BLaER1 (cell line): Measurements from ENCODE around the gene TMEM184A.

Source experiments
- H3K27ac ChIP-seq: shearing (Covaris generic); formaldehyde crosslinking; 2 replicates; pipeline ENCODE4 v1.8.1; 2022
- H3K27me3 ChIP-seq: shearing (Covaris generic); formaldehyde crosslinking; 2 replicates; pipeline ENCODE4 v1.8.1; 2022
- H3K36me3 ChIP-seq: shearing (Covaris generic); formaldehyde crosslinking; 2 replicates; pipeline ENCODE4 v1.8.1; 2022
- H3K4me1 ChIP-seq: shearing (Covaris generic); formaldehyde crosslinking; 2 replicates; pipeline ENCODE4 v1.8.1; 2022
- H3K4me2 ChIP-seq: shearing (Covaris generic); formaldehyde crosslinking; 2 replicates; pipeline ENCODE4 v1.8.1; 2022
- H3K4me3 ChIP-seq: shearing (Covaris generic); formaldehyde crosslinking; 2 replicates; pipeline ENCODE4 v1.8.1; 2022
- H3K9ac ChIP-seq: shearing (Covaris generic); formaldehyde crosslinking; 2 replicates; pipeline ENCODE4 v1.8.1; 2022
- H3K9me3 ChIP-seq: shearing (Covaris generic); formaldehyde crosslinking; 2 replicates; pipeline ENCODE4 v1.8.1; 2022
- H4K20me1 ChIP-seq: shearing (Covaris generic); formaldehyde crosslinking; 2 replicates; pipeline ENCODE4 v1.8.1; 2022
- Cebpa-rat ChIP-seq: shearing (Covaris generic); IDR thresholded peaks from 2 replicates; pipeline ENCODE4 v1.8.1; 2022

Gene TMEM184A

GRCh38 chr7:1546909-1547776 lies 8.9 kb downstream of the TMEM184A start:
- peaks cover 38% of the 10 kb centered on the region for H4K20me1 ChIP-seq
- no peak overlapping the region for H3K9ac ChIP-seq
- no peak for TF ChIP-seq Cebpa-rat
- peak overlapping the region; percentile 80 for H3K4me2 ChIP-seq
- H3K4me3 ChIP-seq, result no peak overlapping the region
- H3K4me1 ChIP-seq, result peaks cover 73% of the 10 kb centered on the region
- H3K27me3 ChIP-seq, result no peaks in the 10 kb centered on the region
- peak overlapping the region; percentile 71 for H3K27ac ChIP-seq
- H3K36me3 ChIP-seq, result peaks cover 26% of the 10 kb centered on the region
- no peaks in the 10 kb centered on the region for H3K9me3 ChIP-seq

GRCh38 chr7:1546274-1546908 lies 9.6 kb downstream of the TMEM184A start:
- H3K4me2 ChIP-seq, result peak overlapping the region; percentile 80
- no peaks in the 10 kb centered on the region for H3K27me3 ChIP-seq
- peak overlapping the region; percentile 71 for H3K27ac ChIP-seq
- peaks cover 33% of the 10 kb centered on the region for H3K36me3 ChIP-seq
- peak overlapping the region; percentile 32 for H3K9ac ChIP-seq
- no peaks in the 10 kb centered on the region for H3K9me3 ChIP-seq
- H3K4me3 ChIP-seq, result no peak overlapping the region
- H3K4me1 ChIP-seq, result peaks cover 74% of the 10 kb centered on the region
- no peak for TF ChIP-seq Cebpa-rat
- H4K20me1 ChIP-seq, result peaks cover 46% of the 10 kb centered on the region

- H3K9ac ChIP-seq, result peak overlapping the region; percentile 48
- H3K9me3 ChIP-seq, result no peaks in the 10 kb centered on the region
- H3K4me1 ChIP-seq, result peaks cover 82% of the 10 kb centered on the region
- no peak for TF ChIP-seq Cebpa-rat
- H3K4me3 ChIP-seq, result no peak overlapping the region; the same call in 1 of the 2 replicates
- peak overlapping the region; percentile 71 for H3K27ac ChIP-seq
- H3K4me2 ChIP-seq, result peak overlapping the region; percentile 80
- peaks cover 53% of the 10 kb centered on the region for H4K20me1 ChIP-seq
- no peaks in the 10 kb centered on the region for H3K27me3 ChIP-seq
- H3K36me3 ChIP-seq, result peaks cover 41% of the 10 kb centered on the region
Observed at GRCh38 chr7:1545417-1546246, 10.4 kb downstream of the TMEM184A start.

- Histone ChIP-seq H3K27me3 (no peaks in the 10 kb centered on the region), H3K9me3 (no peaks in the 10 kb centered on the region), H3K4me1 (peaks cover 88% of the 10 kb centered on the region), H3K36me3 (peaks cover 47% of the 10 kb centered on the region), H3K4me3 (no peak overlapping the region), H3K9ac (peak overlapping the region; percentile 48; the same call in 1 of the 2 replicates), H3K4me2 (peak overlapping the region; percentile 80), H3K27ac (peak overlapping the region; percentile 71), H4K20me1 (peaks cover 59% of the 10 kb centered on the region)
- no peak for TF ChIP-seq Cebpa-rat
Observed at GRCh38 chr7:1544896-1545416, 11.0 kb downstream of the TMEM184A start.

- Histone ChIP-seq H3K27me3 (no peaks in the 10 kb centered on the region), H3K4me1 (peaks cover 94% of the 10 kb centered on the region), H3K36me3 (peaks cover 53% of the 10 kb centered on the region), H3K27ac (peak overlapping the region; percentile 71), H4K20me1 (peaks cover 66% of the 10 kb centered on the region), H3K9me3 (no peaks in the 10 kb centered on the region), H3K9ac (peak overlapping the region; percentile 48; the same call in 1 of the 2 replicates), H3K4me2 (peak overlapping the region; percentile 80), H3K4me3 (no peak overlapping the region)
- TF ChIP-seq Cebpa-rat, result no peak
Observed at GRCh38 chr7:1544178-1544895, 11.7 kb downstream of the TMEM184A start.

- H3K4me3 ChIP-seq, result no peak overlapping the region
- H4K20me1 ChIP-seq, result peaks cover 71% of the 10 kb centered on the region
- H3K4me1 ChIP-seq, result peaks cover 99% of the 10 kb centered on the region
- H3K9me3 ChIP-seq, result no peaks in the 10 kb centered on the region
- H3K27me3 ChIP-seq, result no peaks in the 10 kb centered on the region
- peak overlapping the region; percentile 80 for H3K4me2 ChIP-seq
- H3K27ac ChIP-seq, result peak overlapping the region; percentile 71
- H3K36me3 ChIP-seq, result peaks cover 58% of the 10 kb centered on the region
- peak overlapping the region; percentile 48; the same call in 1 of the 2 replicates for H3K9ac ChIP-seq
- TF ChIP-seq Cebpa-rat, result no peak
Observed at GRCh38 chr7:1543826-1544177, 12.2 kb downstream of the TMEM184A start.

GRCh38 chr7:1542841-1543747 lies 12.9 kb downstream of the TMEM184A start:
- Histone ChIP-seq H3K9ac (peak overlapping the region; percentile 48; the same call in 1 of the 2 replicates), H3K27me3 (no peaks in the 10 kb centered on the region), H3K4me2 (peak overlapping the region; percentile 80), H3K27ac (peak overlapping the region; percentile 35; the same call in 1 of the 2 replicates), H3K4me1 (peaks cover 97% of the 10 kb centered on the region), H3K9me3 (no peaks in the 10 kb centered on the region), H3K36me3 (peaks cover 62% of the 10 kb centered on the region), H4K20me1 (peaks cover 78% of the 10 kb centered on the region), H3K4me3 (no peak overlapping the region; the same call in 1 of the 2 replicates)
- no peak for TF ChIP-seq Cebpa-rat

- H3K36me3 ChIP-seq, result peaks cover 70% of the 10 kb centered on the region
- H3K27me3 ChIP-seq, result no peaks in the 10 kb centered on the region
- H3K4me1 ChIP-seq, result peaks cover 97% of the 10 kb centered on the region
- H3K4me3 ChIP-seq, result no peak overlapping the region; the same call in 1 of the 2 replicates
- peaks cover 86% of the 10 kb centered on the region for H4K20me1 ChIP-seq
- TF ChIP-seq Cebpa-rat, result no peak
- H3K27ac ChIP-seq, result 0 out of 2 replicates have a peak overlapping the region, but pooled peaks have one; percentile 59
- peak overlapping the region; percentile 80 for H3K4me2 ChIP-seq
- H3K9me3 ChIP-seq, result no peaks in the 10 kb centered on the region
- peak overlapping the region; percentile 48; the same call in 1 of the 2 replicates for H3K9ac ChIP-seq
Observed at GRCh38 chr7:1542329-1542728, 13.7 kb downstream of the TMEM184A start.
